ENCODE measurements around the gene ATCAY.
"Not testable (repeated sequence)": the region's sequence is repeated elsewhere in the genome, so short reads cannot be mapped to it uniquely, and the experiment has no call there.

The ATCAY gene

DNA sequence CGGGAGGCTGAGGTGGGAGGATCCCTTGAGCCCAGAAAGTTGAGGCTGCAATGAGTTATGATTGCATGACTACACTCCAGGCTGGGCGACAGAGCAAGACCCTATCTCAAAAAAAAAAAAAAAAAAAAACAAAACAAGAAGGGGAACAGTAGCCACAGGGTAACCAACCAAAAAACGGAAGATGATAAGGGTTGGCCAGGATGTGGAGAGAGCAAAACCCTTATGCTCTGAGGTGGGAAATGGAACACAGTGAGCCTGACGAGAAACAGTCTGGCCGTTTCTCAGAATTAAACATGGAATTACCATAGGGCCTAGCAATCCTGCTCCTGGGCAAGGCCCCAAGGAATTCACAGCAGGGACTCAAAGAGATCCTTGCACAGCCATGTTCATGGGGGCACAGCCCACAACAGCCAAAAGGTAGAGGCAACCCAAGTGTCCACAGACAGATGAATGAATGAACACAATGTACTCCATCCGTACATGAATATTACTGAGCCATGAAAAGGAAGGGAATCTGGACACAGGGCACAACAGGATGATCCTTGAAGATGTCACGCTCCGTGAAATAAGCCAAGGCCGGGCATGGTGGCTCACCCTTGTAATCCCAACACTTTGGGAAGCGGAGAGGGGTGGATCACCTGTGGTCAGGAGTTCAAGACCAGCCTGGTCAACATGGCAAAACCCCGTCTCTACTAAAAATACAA lies 63.7 kb downstream of the ATCAY start:
- no peak for DNase-seq (ENCODE audit: low read depth in 2 of 3, low spot score in 2 of 3)

DNA sequence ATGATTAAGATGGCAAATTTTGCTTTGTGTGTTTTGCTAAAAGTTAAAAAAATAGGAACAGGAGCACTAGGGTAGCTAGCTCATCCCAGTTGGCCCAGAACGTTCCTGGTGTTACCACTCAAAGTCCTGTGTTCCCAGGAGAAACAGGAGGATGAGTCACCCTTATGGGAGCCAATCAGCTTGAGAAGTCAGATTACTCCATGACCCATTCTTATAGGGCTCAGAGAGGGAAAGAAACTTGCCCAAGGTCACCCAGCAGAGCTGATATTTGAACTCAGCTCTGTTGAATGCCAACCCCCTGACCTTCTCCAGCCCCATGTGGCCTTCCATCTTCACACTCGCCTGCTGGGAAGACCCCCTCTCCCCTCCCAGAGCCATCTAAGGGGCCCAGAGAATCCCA lies 65.4 kb downstream of the ATCAY start:
- no peak for DNase-seq (ENCODE audit: low read depth in 2 of 3, low spot score in 2 of 3)

DNA sequence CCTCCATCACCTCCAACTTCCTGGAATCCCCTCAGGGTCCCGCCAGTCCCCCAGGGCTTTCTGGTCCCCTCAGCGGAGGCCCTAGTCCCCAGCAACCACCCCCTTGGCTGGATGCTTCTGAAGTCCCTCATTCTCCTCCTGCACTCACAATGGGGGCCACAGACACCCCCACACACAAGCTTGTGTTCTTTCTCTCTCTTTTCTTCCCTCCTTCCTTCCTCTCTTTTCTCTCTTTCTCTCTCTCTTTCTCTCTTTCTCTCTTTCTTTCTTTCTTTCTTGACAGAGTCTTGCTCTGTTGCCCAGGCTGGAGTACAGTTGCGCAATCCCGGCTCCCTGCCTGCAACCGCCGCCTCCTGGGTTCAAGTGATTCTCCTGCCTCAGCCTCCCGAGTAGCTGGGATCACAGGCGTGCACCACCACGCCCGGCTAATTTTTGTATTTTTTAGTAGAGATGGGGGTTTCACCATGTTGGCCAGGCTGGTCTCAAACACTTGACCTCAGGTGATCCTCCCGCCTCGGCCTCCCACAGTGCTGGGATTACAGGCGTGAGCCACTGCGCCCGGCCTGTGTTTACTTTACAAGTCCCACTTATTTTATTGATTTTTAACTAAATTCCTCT lies 66.9 kb downstream of the ATCAY start:
- not testable (repeated sequence) for DNase-seq (ENCODE audit: low read depth in 2 of 3, low spot score in 2 of 3)

DNA sequence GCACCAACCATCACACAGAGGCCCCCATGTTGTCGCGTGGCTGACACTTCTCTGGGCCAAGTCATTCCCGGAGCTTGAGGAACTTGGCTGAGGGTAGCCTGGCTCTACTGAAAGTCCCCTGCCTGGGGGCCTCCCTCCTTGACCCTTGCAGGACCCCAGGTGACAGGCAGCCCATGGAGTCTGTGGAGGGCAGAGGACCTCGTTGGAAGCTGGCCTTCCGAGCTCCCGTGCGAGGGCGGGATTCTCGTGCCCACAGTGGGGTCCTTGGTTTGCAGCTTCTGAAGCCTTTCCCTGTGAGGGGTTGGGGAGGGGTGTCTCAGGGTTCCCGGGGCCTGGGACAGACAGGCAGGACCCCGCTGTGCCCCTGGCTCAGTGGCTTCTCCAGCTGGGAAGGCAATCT lies 68.8 kb downstream of the ATCAY start:
- no peak for DNase-seq (ENCODE audit: low read depth in 2 of 3, low spot score in 2 of 3)

DNA sequence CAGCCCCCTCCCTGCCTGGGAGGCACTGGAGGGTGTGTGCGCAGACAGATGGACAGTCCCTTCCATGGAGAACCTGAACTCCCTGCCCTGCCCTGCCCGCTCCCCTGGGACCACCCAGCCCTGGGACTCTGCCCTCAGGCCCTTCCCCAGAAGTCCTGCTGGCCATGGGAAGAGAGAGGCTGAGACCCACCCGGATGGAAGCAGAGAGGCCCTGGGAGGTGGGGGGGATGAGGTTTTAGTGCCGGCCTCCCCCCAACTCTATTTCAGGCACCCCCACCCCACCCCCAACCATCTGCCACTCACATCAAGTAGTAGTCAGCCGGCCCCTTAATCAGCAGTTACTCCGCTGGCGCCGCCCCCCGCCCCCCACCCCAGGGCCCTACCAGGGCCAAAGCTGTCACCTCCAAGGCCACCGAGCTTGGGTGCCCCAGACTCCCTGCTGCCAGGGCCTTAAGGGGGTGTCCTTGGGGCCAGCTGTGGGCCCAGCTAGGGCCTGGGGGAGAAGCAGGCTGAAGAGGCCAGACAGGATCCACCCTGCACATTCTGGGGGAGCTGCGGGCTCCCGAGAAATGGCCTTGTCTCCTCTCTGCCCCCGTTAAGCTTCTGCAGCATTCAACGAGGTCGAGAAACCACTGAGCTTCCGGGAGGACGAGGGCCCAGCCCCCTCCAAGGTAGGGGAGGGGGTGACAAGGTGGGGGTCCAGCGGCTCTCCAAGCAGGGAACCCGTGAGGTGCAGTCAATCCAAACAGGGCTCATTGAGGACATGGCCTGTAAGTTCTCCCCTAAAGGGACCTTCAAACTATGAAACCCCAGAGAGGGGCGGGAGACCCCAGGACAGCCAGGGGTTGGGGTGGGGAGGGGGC lies 69.7 kb downstream of the ATCAY start:
- DNase-seq (ENCODE audit: low read depth in 2 of 3, low spot score in 2 of 3), result no peak

DNA sequence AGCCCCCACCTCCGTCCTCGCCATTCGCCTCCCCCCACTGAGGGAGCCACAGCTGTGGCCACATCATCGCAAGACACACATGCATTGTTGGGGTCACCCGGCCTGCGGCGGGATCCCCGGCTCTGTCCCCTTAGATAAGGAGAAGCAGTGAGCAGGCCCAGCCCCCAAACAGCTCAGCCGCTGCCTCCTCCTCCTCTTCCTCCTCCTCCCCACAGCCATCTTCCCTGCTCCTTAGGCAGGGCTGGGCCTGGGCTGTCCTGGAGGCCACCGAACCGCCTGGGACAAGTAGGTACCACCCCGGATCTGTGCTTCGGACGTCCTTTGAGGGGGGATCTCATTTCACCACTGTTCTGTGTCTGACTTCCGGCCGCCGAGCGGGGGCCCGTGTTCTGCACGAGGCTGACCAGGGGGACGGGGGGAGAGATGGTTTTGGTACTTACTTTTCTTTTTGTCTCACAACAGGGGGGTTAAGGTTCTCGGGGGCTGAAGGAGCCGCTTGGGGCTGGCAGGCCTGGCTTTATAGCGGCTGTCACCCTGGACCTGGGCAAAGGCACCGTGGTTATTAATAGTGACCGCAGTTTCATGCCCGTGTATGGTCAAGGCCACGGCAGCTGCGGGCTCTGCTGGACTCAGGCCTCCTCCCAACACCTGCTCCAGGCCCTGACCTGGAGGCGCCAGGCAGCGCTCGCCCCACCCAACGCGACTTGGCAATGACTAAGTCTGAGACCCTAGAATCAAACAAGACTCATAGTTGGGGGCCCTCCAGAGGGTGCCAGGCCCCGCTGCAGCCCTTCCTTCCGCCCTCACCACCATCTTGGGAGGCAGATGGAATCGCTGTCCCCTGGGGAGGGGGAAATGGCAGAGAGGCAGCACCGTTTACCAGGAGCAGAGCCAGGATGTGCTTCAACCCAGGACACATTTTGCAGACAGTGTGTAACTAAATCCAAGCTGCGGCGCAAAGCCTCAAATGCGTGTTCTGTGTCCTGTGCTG lies 70.7 kb downstream of the ATCAY start:
- DNase-seq (ENCODE audit: low read depth in 2 of 3, low spot score in 2 of 3), result peak in 1 of 3 experiments; percentile 16

DNA sequence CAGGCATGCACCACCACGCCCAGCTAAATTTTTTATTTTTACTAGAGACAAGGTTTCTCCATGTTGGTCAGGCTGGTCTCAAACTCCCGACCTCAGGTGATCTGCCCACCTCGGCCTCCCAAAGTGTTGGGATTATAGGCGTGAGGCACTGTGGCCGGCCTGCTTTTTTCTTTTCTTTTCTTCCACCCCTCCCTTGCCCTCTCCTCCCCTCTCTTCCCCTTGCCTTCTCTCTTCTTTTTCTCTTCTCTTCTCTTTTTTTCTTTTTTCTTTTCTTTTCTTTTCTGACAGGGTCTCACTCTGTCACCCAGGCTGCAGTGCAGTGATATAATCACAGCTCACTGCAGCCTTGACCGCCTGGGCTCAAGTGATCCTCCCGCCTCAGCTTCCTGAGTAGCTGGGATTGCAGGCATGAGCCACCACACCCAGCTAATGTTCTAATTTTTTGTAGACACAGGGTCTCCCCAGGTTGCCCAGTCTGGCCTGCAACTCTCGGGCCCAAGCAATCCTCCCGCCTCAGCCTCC lies 72.3 kb downstream of the ATCAY start:
- DNase-seq (ENCODE audit: low read depth in 2 of 3, low spot score in 2 of 3), result not testable (repeated sequence)

DNA sequence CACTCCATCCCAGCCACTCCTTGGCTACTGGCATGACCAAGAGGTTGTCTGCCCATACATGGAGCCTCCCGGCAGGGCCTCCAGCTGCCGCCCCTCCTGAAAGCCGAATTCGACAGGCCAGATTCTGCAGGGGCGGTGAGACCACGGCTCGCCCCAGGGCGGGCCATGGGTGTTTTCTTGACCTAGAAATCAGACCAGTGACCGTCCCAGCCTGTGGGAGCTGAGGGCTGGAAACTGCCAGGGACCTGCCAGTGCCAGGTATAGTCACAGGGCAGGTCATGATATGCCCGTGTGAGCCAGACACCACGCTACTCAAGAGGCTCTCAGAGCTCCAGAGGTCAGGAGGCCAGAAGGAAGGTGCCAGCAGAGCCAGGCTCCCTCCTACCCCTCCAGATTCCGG lies 73.6 kb downstream of the ATCAY start:
- DNase-seq (ENCODE audit: low read depth in 2 of 3, low spot score in 2 of 3), result no peak

DNA sequence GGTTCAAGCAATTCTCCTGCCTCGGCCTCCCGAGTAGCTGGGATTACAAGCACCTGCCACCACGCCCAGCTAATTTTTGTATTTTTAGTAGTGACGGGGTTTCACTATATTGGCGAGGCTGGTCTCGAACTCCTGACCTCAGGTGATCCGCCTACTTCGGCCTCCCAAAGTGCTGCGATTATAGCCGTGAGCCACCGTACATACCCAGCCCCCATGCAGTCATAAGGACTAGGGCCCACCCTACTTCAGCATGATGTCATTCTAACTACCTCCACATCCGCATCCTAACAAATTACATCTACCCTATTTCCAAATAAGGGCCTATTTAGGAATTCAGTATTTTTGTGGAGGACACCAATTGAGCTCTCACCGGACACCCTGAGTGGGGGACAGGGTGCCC lies 74.8 kb downstream of the ATCAY start:
- DNase-seq (ENCODE audit: low read depth in 2 of 3, low spot score in 2 of 3), result not testable (repeated sequence)

DNA sequence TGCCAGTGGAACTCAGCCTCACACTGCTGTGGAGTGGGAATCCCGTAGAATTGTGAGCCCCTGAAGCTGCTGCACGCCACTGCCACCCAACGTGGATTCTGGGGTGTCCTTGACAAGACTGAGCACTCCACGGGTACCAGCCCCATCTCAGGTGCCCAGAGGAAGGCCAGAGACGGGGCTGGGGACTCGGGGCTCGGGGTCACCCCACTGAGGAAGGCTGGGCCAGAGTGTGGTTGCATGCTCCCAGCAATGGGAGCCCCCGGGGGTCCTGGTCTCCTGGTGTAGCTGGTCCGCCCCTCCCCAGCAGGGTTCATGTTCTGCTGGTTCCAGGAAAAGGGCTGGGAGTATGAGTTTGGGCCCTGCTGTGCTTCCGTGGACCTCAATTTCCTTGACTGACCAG lies 75.2 kb downstream of the ATCAY start:
- no peak for DNase-seq (ENCODE audit: low read depth in 2 of 3, low spot score in 2 of 3)

DNA sequence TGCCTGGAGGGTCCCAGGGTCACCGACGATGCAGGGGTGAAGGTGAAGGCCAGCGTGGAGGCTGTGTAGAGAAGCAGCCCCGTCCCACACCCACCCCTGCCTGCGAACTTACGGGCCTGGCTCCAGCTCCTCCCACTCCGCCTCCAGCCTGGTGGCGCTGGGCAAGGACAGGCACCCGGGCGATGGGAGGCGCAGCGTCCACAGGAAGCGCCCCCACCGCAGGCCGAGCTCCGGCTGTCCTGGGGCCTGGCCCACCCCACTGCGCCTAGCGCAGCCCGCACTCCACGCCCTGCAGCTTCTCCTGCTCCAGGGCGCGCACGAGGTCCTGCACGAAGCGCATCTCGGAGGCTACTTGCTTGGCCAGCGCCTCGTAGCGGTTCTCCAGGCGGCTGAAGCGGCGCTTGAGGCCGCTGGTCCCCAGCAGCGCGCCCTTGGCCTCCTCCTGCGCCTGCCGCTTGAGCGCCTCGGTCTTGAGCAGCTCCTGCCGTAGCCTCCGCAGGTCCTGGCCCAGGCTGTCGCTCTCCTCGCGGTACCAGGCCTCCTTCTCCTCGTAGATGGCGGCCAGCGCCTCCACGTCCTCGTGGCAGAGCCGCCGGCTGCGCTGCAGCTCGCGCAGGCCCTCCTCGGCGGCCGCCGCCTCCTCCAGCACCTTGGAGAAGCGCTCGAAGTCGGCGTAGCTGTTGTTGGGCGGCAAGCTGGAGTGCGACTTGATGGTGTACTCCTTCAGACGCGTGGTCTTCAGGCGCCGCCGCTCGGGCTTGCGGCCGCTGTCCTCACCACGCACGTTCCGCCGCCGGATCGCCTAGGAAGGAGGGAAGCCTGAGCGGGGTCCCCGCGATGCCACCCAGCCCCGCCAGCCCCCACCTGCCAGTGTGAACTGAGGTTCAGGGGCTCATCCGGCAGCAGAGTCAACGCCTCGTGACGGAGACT lies 78.6 kb downstream of the ATCAY start:
- DNase-seq (ENCODE audit: low read depth in 2 of 3, low spot score in 2 of 3), result no peak

DNA sequence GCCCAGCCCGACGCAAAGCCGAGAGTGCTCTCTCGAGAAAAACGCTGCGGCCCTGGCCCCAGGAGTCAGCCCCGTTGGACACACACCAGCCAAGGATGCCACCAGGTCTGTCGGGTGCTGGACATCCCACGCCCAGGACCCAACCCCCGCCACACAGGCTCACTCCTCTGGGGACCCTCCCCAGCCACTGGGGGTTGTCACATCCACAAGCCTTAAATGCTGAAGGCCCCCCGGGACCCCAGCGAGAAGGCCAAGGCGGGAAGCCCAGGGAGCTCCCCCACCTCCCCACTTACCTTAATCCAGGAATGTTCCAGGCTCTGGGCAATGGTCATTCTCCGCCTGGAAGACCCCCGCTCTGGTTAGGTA lies 79.3 kb downstream of the ATCAY start:
- no peak for DNase-seq (ENCODE audit: low read depth in 2 of 3, low spot score in 2 of 3)

DNA sequence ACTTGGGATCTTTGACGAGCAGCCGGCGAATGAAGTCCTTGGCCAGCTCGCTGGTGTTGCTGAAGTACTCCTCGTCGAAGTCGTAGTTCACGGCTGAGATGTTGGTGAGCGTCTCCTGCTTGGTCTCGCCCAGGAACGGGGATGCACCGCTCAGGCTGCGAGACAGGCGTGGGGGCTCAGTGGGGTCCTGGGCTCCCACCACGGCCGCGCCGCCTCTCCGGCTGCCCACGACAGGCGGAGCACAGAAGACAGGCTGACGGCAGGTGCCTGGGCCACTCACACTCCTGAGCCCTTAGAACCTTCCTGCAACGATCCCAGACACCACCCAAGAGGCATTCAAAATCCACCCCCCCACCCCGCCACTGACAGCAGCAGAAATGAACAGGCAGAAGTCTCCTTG lies 80.5 kb downstream of the ATCAY start:
- DNase-seq (ENCODE audit: low read depth in 2 of 3, low spot score in 2 of 3), result no peak

DNA sequence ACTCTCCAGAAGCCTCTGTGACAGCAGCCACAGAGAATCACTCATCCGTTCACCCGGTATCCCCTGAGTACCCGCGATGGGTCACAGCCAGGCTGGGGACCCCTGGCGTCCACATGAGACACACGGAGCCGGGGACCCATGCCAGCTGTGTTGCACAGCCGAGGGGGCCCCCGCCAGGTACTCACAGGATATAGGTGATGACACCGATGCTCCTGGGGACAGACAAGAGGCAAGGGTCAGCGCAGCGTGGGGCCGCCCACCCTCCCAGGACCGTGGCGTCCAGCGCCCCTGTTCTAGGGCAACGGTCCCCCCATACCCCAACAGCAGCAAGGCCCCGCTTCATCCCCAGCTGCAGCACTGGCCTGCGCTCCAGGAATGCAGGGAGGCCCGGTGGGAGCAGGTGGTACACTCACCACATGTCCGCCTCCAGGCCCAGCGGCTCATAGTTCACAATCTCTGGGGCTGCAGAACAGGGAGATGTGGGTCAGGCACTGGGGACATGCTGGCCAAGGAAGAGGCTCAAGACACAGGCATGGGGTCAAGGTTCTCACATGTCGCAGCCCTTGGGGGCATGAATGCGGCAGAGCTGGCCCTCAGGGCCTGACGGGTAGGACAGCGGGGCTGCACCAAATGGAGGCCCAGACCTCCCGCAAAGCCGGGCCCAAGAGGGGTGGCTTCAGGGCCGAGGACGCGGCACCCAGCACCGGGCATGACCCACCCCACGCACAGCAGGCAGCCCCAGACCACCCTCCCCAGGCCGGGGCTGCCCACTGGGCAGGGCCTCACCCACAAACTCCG lies 83.2 kb downstream of the ATCAY start:
- no peak for DNase-seq (ENCODE audit: low read depth in 2 of 3, low spot score in 2 of 3)

DNA sequence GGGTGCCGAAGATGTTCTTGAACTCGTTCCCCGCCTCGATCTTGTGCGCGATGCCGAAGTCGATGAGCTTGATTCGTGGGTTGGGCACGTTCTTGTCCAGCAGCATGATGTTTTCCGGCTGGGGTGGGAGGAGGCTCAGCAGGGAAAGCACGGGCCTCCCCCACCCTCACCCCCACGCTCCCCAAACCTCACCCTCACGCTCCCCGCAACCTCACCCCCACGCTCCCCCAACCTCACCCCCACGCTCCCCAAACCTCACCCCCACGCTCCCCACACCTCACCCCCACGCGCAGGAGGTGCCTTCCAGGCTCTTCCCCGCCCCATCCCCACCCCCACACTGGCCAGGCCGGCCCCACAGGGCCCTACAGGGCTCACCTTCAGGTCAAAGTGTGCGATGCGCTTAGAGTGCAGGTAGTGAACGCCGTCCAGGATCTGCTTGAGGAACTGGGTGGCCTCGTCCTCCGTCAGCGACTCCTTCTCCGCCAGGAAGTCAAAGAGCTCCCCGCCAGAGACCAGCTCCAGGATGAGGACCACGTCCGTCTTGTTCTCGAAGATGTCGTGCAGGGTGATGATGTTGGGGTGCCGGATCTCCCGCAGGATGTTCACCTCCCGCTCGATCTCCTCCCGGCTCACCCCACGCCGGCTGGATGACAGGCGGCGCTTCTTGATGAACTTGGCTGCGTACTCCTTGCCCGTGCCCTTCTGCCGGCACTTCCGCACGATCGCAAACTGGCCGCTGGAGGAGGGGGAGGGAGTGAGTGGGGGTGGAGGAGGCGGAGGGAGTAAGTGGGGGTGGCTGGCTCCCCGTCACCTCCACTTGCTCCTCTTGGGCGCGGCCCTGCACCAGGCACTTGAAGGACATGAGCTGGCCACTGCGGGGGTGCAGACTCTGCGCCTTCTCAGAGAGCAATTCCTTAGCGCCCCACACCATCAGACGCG lies 84.0 kb downstream of the ATCAY start:
- no peak for DNase-seq (ENCODE audit: low read depth in 2 of 3, low spot score in 2 of 3)

DNA sequence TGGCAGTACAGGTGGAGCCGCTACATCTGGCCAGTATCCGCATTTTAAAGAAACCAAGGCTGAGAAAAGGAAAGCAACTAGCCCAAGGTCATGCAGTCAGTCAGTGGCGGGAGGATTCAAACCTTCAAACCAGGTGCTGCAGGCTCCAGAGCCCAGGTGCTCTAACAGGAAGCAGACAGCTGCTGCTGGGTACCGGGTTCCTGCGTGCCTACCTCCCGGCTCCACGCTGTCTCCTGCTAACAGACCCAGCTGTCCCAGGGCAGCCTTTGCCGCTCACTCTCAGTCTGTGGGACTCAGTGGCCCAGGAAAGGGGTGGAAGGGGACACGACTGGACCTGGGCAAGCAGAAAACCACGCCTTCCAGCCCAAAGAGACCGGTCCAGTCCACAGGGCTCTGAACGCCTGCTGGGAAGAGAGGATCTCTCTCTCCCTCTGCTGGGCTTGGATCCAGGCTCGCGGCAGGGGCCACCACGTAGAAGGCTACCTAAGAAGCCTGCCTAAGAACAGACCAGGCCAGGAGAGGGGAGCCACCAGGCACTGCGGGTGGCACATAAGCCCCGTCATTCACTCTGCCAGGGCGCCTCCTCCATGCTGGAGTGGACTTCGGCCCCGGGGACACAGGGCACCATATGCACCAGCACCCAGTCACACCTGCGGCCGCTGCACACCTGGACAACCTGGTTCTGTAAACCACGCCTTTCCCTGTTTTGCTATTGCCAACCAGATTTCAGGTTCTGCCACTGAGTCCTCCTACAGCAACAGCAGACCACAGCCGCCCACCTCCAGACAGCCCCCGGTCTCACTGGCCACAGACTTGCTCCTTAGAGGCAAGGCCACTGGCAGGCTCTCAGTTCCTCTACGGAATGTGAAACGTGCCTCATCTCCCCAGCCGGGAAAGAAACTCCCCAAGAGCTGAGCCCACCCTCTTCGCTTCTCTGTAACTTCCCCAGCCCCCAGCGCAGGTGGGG lies 85.8 kb downstream of the ATCAY start:
- no peak for DNase-seq (ENCODE audit: low read depth in 2 of 3, low spot score in 2 of 3)

DNA sequence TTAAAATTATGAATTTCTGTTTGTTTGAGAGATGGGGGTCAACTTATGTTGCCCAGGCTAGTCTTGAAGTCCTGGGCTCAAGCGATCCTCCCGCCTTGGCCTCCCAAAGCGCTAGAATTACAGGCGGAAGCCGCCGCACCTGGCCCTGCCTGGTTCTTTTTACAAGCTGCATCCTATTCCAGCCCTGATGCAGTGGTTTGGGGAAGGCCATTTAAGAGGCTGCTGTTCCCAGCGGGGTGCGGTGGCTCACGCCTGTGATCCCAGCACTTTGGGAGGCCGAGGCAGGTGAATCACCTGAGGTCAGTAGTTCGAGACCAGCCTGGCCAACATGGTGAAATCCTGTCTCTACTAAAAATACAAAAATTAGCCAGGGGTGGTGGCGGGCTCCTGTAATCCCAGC lies 87.5 kb downstream of the ATCAY start:
- DNase-seq (ENCODE audit: low read depth in 2 of 3, low spot score in 2 of 3), result not testable (repeated sequence)

Data from activated CD8-positive, alpha-beta memory T cell treated with anti-CD3 and anti-CD28 coated beads for 48 hours (primary cell).